GM23338 (cell line): ENCODE results near the gene CCDC91. TPM values are rescaled to one million over a fixed set of nuclear protein-coding genes. Genes with fewer than 3 reads are reported as not detected.

Experiments used
- ATAC-seq: fragments of 200-7000 bp; cut with Tn5 transposase; 3 replicates; pipeline ENCODE4 v1.9.1; 2020
- DNase-seq: peaks from one replicate; pipeline ENCODE4 v3.0.0-alpha.2; 2015; ENCODE audit warnings: low spot score
- H2AFZ ChIP-seq: fragments of 200-600 bp; sonication (generic); 2 replicates; pipeline ENCODE4 v1.8.0; 2016; ENCODE audit warnings: antibody characterized with exemption, mild to moderate bottlenecking, moderate library complexity
- H3F3A ChIP-seq: fragments of 200-600 bp; sonication (generic); replicated peaks from 2 replicates; pipeline ENCODE4 v1.8.0; 2017; ENCODE audit warnings: antibody characterized with exemption, mixed run types, low read depth
- H3K27ac ChIP-seq: fragments of 200-600 bp; sonication (generic); 2 replicates; pipeline ENCODE4 v1.6.1; 2016; ENCODE audit warnings: low read depth
- H3K27me3 ChIP-seq: fragments of 200-600 bp; sonication (generic); 2 replicates; pipeline ENCODE4 v1.8.0; 2016; ENCODE audit warnings: mild to moderate bottlenecking, mixed run types, moderate library complexity; ENCODE audit not compliant: insufficient read depth
- H3K36me3 ChIP-seq: fragments of 200-600 bp; sonication (generic); 2 replicates; pipeline ENCODE4 v1.8.0; 2016; ENCODE audit warnings: mild to moderate bottlenecking; ENCODE audit not compliant: insufficient read depth
- H3K4me1 ChIP-seq: fragments of 200-600 bp; sonication (generic); 2 replicates; pipeline ENCODE4 v1.8.0; 2016; ENCODE audit warnings: mild to moderate bottlenecking, moderate library complexity; ENCODE audit not compliant: insufficient read depth
- H3K4me2 ChIP-seq: fragments of 200-600 bp; sonication (generic); 2 replicates; pipeline ENCODE4 v1.7.1; 2017; ENCODE audit warnings: mixed run types
- H3K4me3 ChIP-seq: fragments of 200-600 bp; sonication (generic); 2 replicates; pipeline ENCODE4 v1.6.1; 2016; ENCODE audit warnings: mixed run types
- H3K79me2 ChIP-seq: fragments of 200-600 bp; sonication (generic); replicated peaks from 2 replicates; pipeline ENCODE4 v1.8.0; 2017; ENCODE audit warnings: mild to moderate bottlenecking; ENCODE audit not compliant: insufficient read depth
- H3K9me2 ChIP-seq: fragments of 200-600 bp; sonication (generic); 2 replicates; pipeline ENCODE4 v1.8.0; 2017; ENCODE audit not compliant: insufficient read depth
- H4K20me1 ChIP-seq: fragments of 200-600 bp; sonication (generic); replicated peaks from 2 replicates; pipeline ENCODE4 v1.8.0; 2017; ENCODE audit warnings: mild to moderate bottlenecking; ENCODE audit not compliant: insufficient read depth
- H3K27ac Mint-ChIP-seq: 2 replicates; pipeline ENCODE4 v1.8.0; 2020; ENCODE audit warnings: inconsistent platforms, mild to moderate bottlenecking, moderate library complexity, mixed read lengths
- H3K27me3 Mint-ChIP-seq: 3 replicates; pipeline ENCODE4 v1.8.0; 2022; ENCODE audit warnings: low read depth, mild to moderate bottlenecking, moderate library complexity, mixed read lengths, inconsistent platforms; ENCODE audit not compliant: insufficient read depth, poor library complexity
- H3K36me3 Mint-ChIP-seq: 3 replicates; pipeline ENCODE4 v1.8.0; 2021; ENCODE audit warnings: low read depth, mild to moderate bottlenecking, inconsistent platforms, moderate library complexity, mixed read lengths
- H3K4me1 Mint-ChIP-seq: 3 replicates; pipeline ENCODE4 v1.8.0; 2020; ENCODE audit warnings: mild to moderate bottlenecking, inconsistent platforms, mixed read lengths
- H3K4me3 Mint-ChIP-seq: 3 replicates; pipeline ENCODE4 v1.8.0; 2021; ENCODE audit warnings: moderate library complexity, mild to moderate bottlenecking, inconsistent platforms, mixed read lengths
- H3K9me3 Mint-ChIP-seq: 3 replicates; pipeline ENCODE4 v1.8.0; 2020; ENCODE audit warnings: moderate library complexity, mild to moderate bottlenecking, inconsistent platforms, mixed read lengths
- CTCF ChIP-seq, 2 experiments: fragments of 200-600 bp in 1 of 2; sonication (generic) in 1 of 2; conservative IDR thresholded peaks; 2 replicates each; pipeline versions ENCODE4 v1.5.1 to v1.6.1; 2016 to 2017; ENCODE audit warnings: antibody characterized with exemption in 2 of 2, low read depth in 2 of 2, mild to moderate bottlenecking in 2 of 2, moderate library complexity in 1 of 2
- ZNF331 ChIP-seq: fragments of 250-450 bp; sonication (Bioruptor Pico); IDR thresholded peaks from 2 replicates; pipeline ENCODE4 v1.5.0; 2020; ENCODE audit warnings: low read depth, mild to moderate bottlenecking, moderate library complexity
- ZNF462 ChIP-seq: fragments of 250-450 bp; sonication (Bioruptor Pico); IDR thresholded peaks from 2 replicates; pipeline ENCODE4 v1.5.0; 2020; ENCODE audit warnings: mild to moderate bottlenecking, moderate library complexity
- polyA plus RNA-seq: library from polyadenylated mRNA; unstranded; fragments of >200 nt; fragmentation: Nextera tagmentation; extraction: Ambion mirVana; gene quantifications from 2 replicates; pipeline ENCODE4 v1.2.1, GENCODE V29; 2016
- total RNA-seq: library from RNA; depleted of rRNA; stranded (reverse); fragments of >200 nt; shearing (Covaris generic); gene quantifications from 2 replicates; pipeline ENCODE4 v1.2.3, GENCODE V29; 2014

CCDC91 gene
- total and polyA plus RNA-seq, 2 experiments from 2014 or later, result 24.7 to 48.7 TPM

- TF ChIP-seq CTCF (conservative IDR thresholded peaks at IDR 0.05; ENCODE audit: low read depth in 2 of 2) (no peak), ZNF462 (no peak)
These were observed 45.0 kb upstream of the CCDC91 start (continued) for GRCh38 chr12:28145216-28145615.

DNA sequence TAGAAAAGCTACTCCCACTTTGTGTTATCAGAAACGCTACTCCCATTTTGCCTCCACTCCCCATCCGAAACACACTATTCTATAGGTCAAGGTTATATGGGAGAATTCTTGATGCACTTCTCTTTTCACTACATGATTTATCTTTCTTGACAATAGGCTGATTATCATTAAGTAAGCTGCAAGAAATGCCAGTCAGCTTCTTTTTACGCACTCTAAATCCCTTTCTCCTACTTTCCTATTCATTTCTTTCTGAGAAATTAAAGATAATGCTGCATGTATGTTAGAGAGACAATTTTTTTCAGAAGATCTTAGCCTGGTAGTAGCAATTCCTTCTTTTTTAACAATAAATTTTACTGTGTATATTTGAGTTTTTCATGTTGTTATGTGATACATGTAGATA lies 41.0 kb upstream of the CCDC91 start:
- no peak overlapping the region for H2AFZ ChIP-seq
- DNase-seq (no peak), ATAC-seq (no peak)
- H3K4me1 ChIP-seq, result no peaks in the 10 kb centered on the region
- no peaks in the 10 kb centered on the region for H3F3A ChIP-seq
- H3K36me3 Mint-ChIP-seq, result no peaks in the 10 kb centered on the region
- H3K27me3 ChIP-seq, result no peaks in the 10 kb centered on the region
- H3K9me3 Mint-ChIP-seq, result no peaks in the 10 kb centered on the region
- no peak overlapping the region for H3K4me2 ChIP-seq
- no peaks in the 10 kb centered on the region for H3K79me2 ChIP-seq
- H3K4me3 Mint-ChIP-seq, result no peak overlapping the region
- no peaks in the 10 kb centered on the region for H3K4me1 Mint-ChIP-seq
- no peaks in the 10 kb centered on the region for H3K27me3 Mint-ChIP-seq
- H3K9me2 ChIP-seq, result no peaks in the 10 kb centered on the region; the same call in 1 of the 2 replicates
- no peaks in the 10 kb centered on the region for H4K20me1 ChIP-seq
- H3K27ac Mint-ChIP-seq, result no peak overlapping the region
- H3K4me3 ChIP-seq, result no peak overlapping the region
- no peak overlapping the region for H3K27ac ChIP-seq
- no peaks in the 10 kb centered on the region for H3K36me3 ChIP-seq
- TF ChIP-seq ZNF331 (CRISPR knock-in tag) (no peak), ZNF462 (no peak)
